Panc1 (cell line): Measurements from ENCODE around the gene HELB.

Experiments used
- CTCF ChIP-seq: fragments of 450-650 bp; IDR thresholded peaks from 2 replicates; pipeline ENCODE4 v1.5.1; 2017; ENCODE audit warnings: mild to moderate bottlenecking
- POLR2AphosphoS5 ChIP-seq: IDR thresholded peaks from 2 replicates; pipeline ENCODE4 v1.6.1; 2012; ENCODE audit warnings: mild to moderate bottlenecking, low read depth, low read length, moderate library complexity
- REST ChIP-seq, 2 experiments: IDR thresholded peaks; 2 replicates each; pipeline ENCODE4 v1.6.1; 2011 to 2012; ENCODE audit warnings: low read depth in 2 of 2, control low read depth in 1 of 2, low read length in 1 of 2, mild to moderate bottlenecking in 1 of 2, moderate library complexity in 1 of 2; ENCODE audit not compliant: insufficient read depth in 1 of 2
- TCF7L2 ChIP-seq: IDR thresholded peaks from 2 replicates; pipeline ENCODE4 v1.6.1; 2011; ENCODE audit warnings: mild to moderate bottlenecking, low read depth, low read length, inconsistent platforms

- TF ChIP-seq POLR2AphosphoS5, result no peak
- no peak for TF ChIP-seq CTCF
- TF ChIP-seq TCF7L2, result no peak
- no peak for TF ChIP-seq REST (IDR thresholded peaks at IDR 0.05; ENCODE audit: insufficient read depth in 1 of 2, low read depth in 2 of 2, low read length in 1 of 2)
Observed at GRCh38 chr12:66262737-66263136, 39.6 kb upstream of the HELB start.
